SH-SY5Y (cell line): Measurements from ENCODE around the gene AEBP2.

Source experiments
- GATA2 ChIP-seq: IDR thresholded peaks from 2 replicates; pipeline ENCODE4 v1.6.1; 2011; ENCODE audit warnings: mild to moderate bottlenecking, low read depth, low read length
- GATA3 ChIP-seq: IDR thresholded peaks from 2 replicates; pipeline ENCODE4 v1.6.1; 2011; ENCODE audit warnings: low read depth, mild to moderate bottlenecking, low read length, moderate library complexity

Gene AEBP2

GRCh38 chr12:19439059-19440018 is at the start of gene AEBP2:
AEBP2 (plus strand) TSS chr12:19439492; CDS start chr12:19439700, 208 bp downstream.
- TF ChIP-seq GATA3: no peak
- TF ChIP-seq GATA2: no peak

GRCh38 chr12:19390051-19390598 is 49.2 kb upstream of the AEBP2 start:
- TF ChIP-seq GATA3: no peak
- TF ChIP-seq GATA2: no peak

GRCh38 chr12:19394385-19394784 is 44.9 kb upstream of the AEBP2 start:
- TF ChIP-seq GATA3: no peak
- no peak for TF ChIP-seq GATA2

- TF ChIP-seq GATA3: no peak
- TF ChIP-seq GATA2: no peak
Measured at GRCh38 chr12:19397534-19397933, 41.8 kb upstream of the AEBP2 start.

GRCh38 chr12:19398376-19399363 is 40.6 kb upstream of the AEBP2 start:
- TF ChIP-seq GATA3 (no peak), GATA2 (no peak)

GRCh38 chr12:19402211-19402610 is 37.1 kb upstream of the AEBP2 start:
- TF ChIP-seq GATA3 (no peak), GATA2 (no peak)

- TF ChIP-seq GATA2 (no peak), GATA3 (no peak)
Measured at GRCh38 chr12:19402743-19403431, 36.4 kb upstream of the AEBP2 start.

- TF ChIP-seq GATA3: no peak
- no peak for TF ChIP-seq GATA2
Measured at GRCh38 chr12:19404242-19404880, 34.9 kb upstream of the AEBP2 start.

GRCh38 chr12:19409376-19409775 is 29.9 kb upstream of the AEBP2 start:
- TF ChIP-seq GATA3 (no peak), GATA2 (no peak)

- TF ChIP-seq GATA2: 0 out of 2 replicates have a peak, but pooled peaks have one; percentile 10
- TF ChIP-seq GATA3: no peak
Measured at GRCh38 chr12:19410211-19410610, 29.1 kb upstream of the AEBP2 start.

GRCh38 chr12:19410629-19411185 is 28.6 kb upstream of the AEBP2 start:
- TF ChIP-seq GATA2 (no peak), GATA3 (no peak)
